ENCODE measurements around the gene FREY1.

- TF ChIP-seq POLR2A (IDR thresholded peaks at IDR 0.05) (no peak), CTCF (IDR thresholded peaks at IDR 0.05) (no peak)
These were observed 6.0 kb downstream of the FREY1 start for GRCh38 chr11:45900916-45901617.
